GM21723 (cell line): ENCODE results near the gene SEMA7A.
A peak's percentile ranks its signal among the peaks of the same experiment; 100 is the strongest.

ENCODE experiments used
- ATAC-seq: cut with Tn5 transposase; IDR thresholded peaks from one replicate; pipeline ENCODE4 v1.9.1; 2021; ENCODE audit warnings: mild to moderate bottlenecking, moderate library complexity; ENCODE audit not compliant: unreplicated experiment

The SEMA7A gene

GRCh38 chr15:74453925-74454763 lies 20.4 kb upstream of the SEMA7A start:
- ATAC-seq = no peak

GRCh38 chr15:74451861-74452835 lies 18.4 kb upstream of the SEMA7A start:
- no peak for ATAC-seq

- no peak for ATAC-seq
Observed at GRCh38 chr15:74451322-74451721, 17.6 kb upstream of the SEMA7A start.

- no peak for ATAC-seq
Observed at GRCh38 chr15:74449643-74450205, 16.0 kb upstream of the SEMA7A start.

GRCh38 chr15:74449095-74449494 lies 15.3 kb upstream of the SEMA7A start:
- no peak for ATAC-seq

GRCh38 chr15:74445816-74446763 lies 12.3 kb upstream of the SEMA7A start:
- no peak for ATAC-seq

GRCh38 chr15:74444106-74445062 lies 10.6 kb upstream of the SEMA7A start:
- no peak for ATAC-seq

- ATAC-seq = no peak
Observed at GRCh38 chr15:74443100-74443909, 9.5 kb upstream of the SEMA7A start.

GRCh38 chr15:74442604-74443003 lies 8.8 kb upstream of the SEMA7A start:
- no peak for ATAC-seq

GRCh38 chr15:74442063-74442462 lies 8.3 kb upstream of the SEMA7A start:
- ATAC-seq = no peak

GRCh38 chr15:74441248-74441941 lies 7.6 kb upstream of the SEMA7A start:
- no peak for ATAC-seq

GRCh38 chr15:74438721-74439316 lies 5.1 kb upstream of the SEMA7A start:
- ATAC-seq = peak; percentile 36

GRCh38 chr15:74438206-74438605 lies 4.4 kb upstream of the SEMA7A start:
- ATAC-seq = no peak

- peak; percentile 12 for ATAC-seq
Observed at GRCh38 chr15:74434263-74435136, 742 bp upstream of the SEMA7A start.

- peak; percentile 4 for ATAC-seq
Observed at GRCh38 chr15:74432968-74433591, 678 bp downstream of the SEMA7A start.
